Uterus (tissue), 4 donors: ENCODE measurements around the gene CDKN2A. TPM values are rescaled to one million over a fixed set of nuclear protein-coding genes. Genes with fewer than 3 reads are reported as not detected.

ENCODE experiments used
- DNase-seq, 2 donors: peaks; one replicate each; pipeline ENCODE4 v3.0.0-alpha.2; 2019 to 2020
- H3K27ac ChIP-seq, 2 donors: fragments of 200-600 bp; sonication (generic); 1 replicate in 1 of 2; 2 replicates in 1 of 2; pipeline ENCODE4 v1.5.1; 2016 to 2018
- H3K27me3 ChIP-seq, 2 donors: fragments of 200-600 bp; sonication (generic); one replicate each; pipeline ENCODE4 v1.5.1; 2018 to 2019; ENCODE audit warnings: control low read depth in 1 of 2
- H3K36me3 ChIP-seq, 2 donors: fragments of 200-600 bp; sonication (generic); one replicate each; pipeline ENCODE4 v1.5.1; 2019; ENCODE audit warnings: control low read depth in 1 of 2
- H3K4me1 ChIP-seq, 2 donors: fragments of 200-600 bp; sonication (generic); one replicate each; pipeline ENCODE4 v1.5.1; 2018 to 2019; ENCODE audit warnings: control low read depth in 1 of 2
- H3K4me3 ChIP-seq, 2 donors: fragments of 200-600 bp; sonication (generic); 1 replicate in 1 of 2; 2 replicates in 1 of 2; pipeline ENCODE4 v1.5.1; 2018 to 2019; ENCODE audit warnings: mild to moderate bottlenecking in 1 of 2
- H3K9me3 ChIP-seq, 2 donors: fragments of 200-600 bp; sonication (generic); one replicate each; pipeline ENCODE4 v1.5.1; 2019; ENCODE audit warnings: control low read depth in 1 of 2
- CTCF ChIP-seq, 4 experiments: fragments of 200-600 bp in 2 of 4; fragments of 450-650 bp in 2 of 4; sonication (generic) in 2 of 4; IDR thresholded peaks; one replicate each; pipeline ENCODE4 v1.5.1; 2016 to 2019; ENCODE audit warnings: antibody characterized with exemption in 4 of 4, mild to moderate bottlenecking in 2 of 4, moderate library complexity in 1 of 4
- POLR2A ChIP-seq, 2 donors: fragments of 450-650 bp; IDR thresholded peaks; one replicate each; pipeline ENCODE4 v1.6.1; 2016; ENCODE audit warnings: antibody characterized with exemption in 2 of 2, mild to moderate bottlenecking in 1 of 2, moderate library complexity in 1 of 2
- intact Hi-C: fragments of 100-400 bp; cut with DNase I; formaldehyde crosslinking; loops from one replicate; pipeline ENCODE4 v1.15.1; 2023; ENCODE audit warnings: low total_unique reads
- total RNA-seq, 4 donors: library from RNA; depleted of rRNA in 3 of 4; stranded (reverse); fragments of >200 nt in 3 of 4; gene quantifications; one replicate each; pipeline versions ENCODE4 v1.1.0 to v1.2.4, GENCODE V29; 2014 to 2023
- donor health status: DM: yes; HTN: yes; CAD: no.

The CDKN2A gene
- total RNA-seq, 4 donors from 2014 or later = 0.88 TPM; not detected in 3

- Histone ChIP-seq H3K36me3 (no peaks in the 10 kb centered on the region), H3K27ac (no peak overlapping the region), H3K4me1 (peaks cover 0 to 4% of the 10 kb centered on the region in 2 donors), H3K27me3 (peaks cover 22 to 93% of the 10 kb centered on the region in 2 donors), H3K4me3 (no peak overlapping the region), H3K9me3 (no peaks in the 10 kb centered on the region)
- intact Hi-C loops = no loop called here
- no peak for TF ChIP-seq POLR2A (IDR thresholded peaks at IDR 0.05)
- no peak for TF ChIP-seq CTCF (IDR thresholded peaks at IDR 0.05)
- no peak for DNase-seq
These were observed 26.5 kb downstream of the CDKN2A start for GRCh38 chr9:21967702-21968101.

- no peak for DNase-seq
- no peak overlapping the region for H3K4me3 ChIP-seq
- H3K36me3 ChIP-seq = no peaks in the 10 kb centered on the region
- intact Hi-C loops = no loop called here
- no peak overlapping the region for H3K27ac ChIP-seq
- peaks cover 22 to 87% of the 10 kb centered on the region in 2 donors for H3K27me3 ChIP-seq
- TF ChIP-seq CTCF (IDR thresholded peaks at IDR 0.05) (no peak), POLR2A (IDR thresholded peaks at IDR 0.05) (no peak)
- H3K4me1 ChIP-seq = peaks cover 0 to 4% of the 10 kb centered on the region in 2 donors
- no peaks in the 10 kb centered on the region for H3K9me3 ChIP-seq
These were observed 27.0 kb downstream of the CDKN2A start for GRCh38 chr9:21967169-21967568.

GRCh38 chr9:21966140-21966851 is 27.9 kb downstream of the CDKN2A start:
- Histone ChIP-seq H3K4me3 (no peak overlapping the region), H3K36me3 (no peaks in the 10 kb centered on the region), H3K9me3 (no peaks in the 10 kb centered on the region), H3K4me1 (peaks cover 0 to 4% of the 10 kb centered on the region in 2 donors), H3K27me3 (peaks cover 22 to 79% of the 10 kb centered on the region in 2 donors), H3K27ac (no peak overlapping the region)
- TF ChIP-seq POLR2A (IDR thresholded peaks at IDR 0.05) = no peak
- no peak for TF ChIP-seq CTCF (IDR thresholded peaks at IDR 0.05)
- no peak for DNase-seq
- intact Hi-C loops = no loop called here

- TF ChIP-seq POLR2A (IDR thresholded peaks at IDR 0.05) (no peak), CTCF (IDR thresholded peaks at IDR 0.05) (no peak)
- Histone ChIP-seq H3K36me3 (no peaks in the 10 kb centered on the region), H3K4me3 (no peak overlapping the region), H3K27ac (no peak overlapping the region), H3K9me3 (no peaks in the 10 kb centered on the region), H3K4me1 (peaks cover 0 to 4% of the 10 kb centered on the region in 2 donors), H3K27me3 (peaks cover 22 to 71% of the 10 kb centered on the region in 2 donors)
- intact Hi-C loops = no loop called here
- DNase-seq = no peak
These were observed 28.7 kb downstream of the CDKN2A start for GRCh38 chr9:21965401-21965951.

GRCh38 chr9:21964925-21965385 is 29.2 kb downstream of the CDKN2A start:
- H3K9me3 ChIP-seq = no peaks in the 10 kb centered on the region
- H3K27me3 ChIP-seq = peaks cover 20 to 65% of the 10 kb centered on the region in 2 donors
- no peaks in the 10 kb centered on the region for H3K36me3 ChIP-seq
- no peak overlapping the region for H3K4me3 ChIP-seq
- no peak for DNase-seq
- intact Hi-C loops = no loop called here
- H3K27ac ChIP-seq = no peak overlapping the region
- no peak for TF ChIP-seq CTCF (IDR thresholded peaks at IDR 0.05)
- no peak for TF ChIP-seq POLR2A (IDR thresholded peaks at IDR 0.05)
- peaks cover 0 to 4% of the 10 kb centered on the region in 2 donors for H3K4me1 ChIP-seq
